Trophoblast cell (in vitro differentiated cells and primary cell): ENCODE data around the gene FKBP5.

Experiments used
- DNase-seq, 2 donors: peaks; one replicate each; pipeline ENCODE4 v3.0.0-alpha.2; 2016
- H2AFZ ChIP-seq: 2 replicates; pipeline ENCODE4 v1.6.1; 2013; ENCODE audit warnings: low read length, moderate library complexity, mild to moderate bottlenecking; ENCODE audit not compliant: insufficient read depth, poor library complexity
- H2AK5ac ChIP-seq: 2 replicates; pipeline ENCODE4 v1.6.1; 2013; ENCODE audit warnings: mild to moderate bottlenecking, low read length
- H2BK120ac ChIP-seq: 2 replicates; pipeline ENCODE4 v1.6.1; 2013; ENCODE audit warnings: low read length, mild to moderate bottlenecking, moderate library complexity; ENCODE audit not compliant: insufficient read depth, poor library complexity
- H2BK12ac ChIP-seq: 2 replicates; pipeline ENCODE4 v1.6.1; 2013; ENCODE audit warnings: mild to moderate bottlenecking, low read length, moderate library complexity
- H2BK5ac ChIP-seq: 2 replicates; pipeline ENCODE4 v1.6.1; 2013; ENCODE audit warnings: low read length, low read depth, moderate library complexity, mild to moderate bottlenecking; ENCODE audit not compliant: poor library complexity
- H3K14ac ChIP-seq: 2 replicates; pipeline ENCODE4 v1.6.1; 2013; ENCODE audit warnings: mild to moderate bottlenecking, low read length
- H3K18ac ChIP-seq: 2 replicates; pipeline ENCODE4 v1.6.1; 2013; ENCODE audit warnings: mild to moderate bottlenecking, low read length
- H3K23ac ChIP-seq: 2 replicates; pipeline ENCODE4 v1.6.1; 2013; ENCODE audit warnings: low read length
- H3K27ac ChIP-seq: 2 replicates; pipeline ENCODE4 v1.5.1; 2013; ENCODE audit warnings: low read depth, mild to moderate bottlenecking, inconsistent platforms, low read length, moderate library complexity
- H3K27me3 ChIP-seq: 2 replicates; pipeline ENCODE4 v1.6.1; 2013; ENCODE audit warnings: inconsistent platforms, mild to moderate bottlenecking, low read length, moderate library complexity; ENCODE audit not compliant: insufficient read depth
- H3K36me3 ChIP-seq, 2 experiments: 1 replicate in 1 of 2; 2 replicates in 1 of 2; pipeline ENCODE4 v1.6.1; 2013; ENCODE audit warnings: low read length in 2 of 2, mild to moderate bottlenecking in 2 of 2, moderate library complexity in 1 of 2; ENCODE audit not compliant: insufficient read depth in 2 of 2, control insufficient read depth in 1 of 2
- H3K4ac ChIP-seq: 2 replicates; pipeline ENCODE4 v1.6.1; 2013; ENCODE audit warnings: low read depth, mild to moderate bottlenecking, low read length, moderate library complexity
- H3K4me1 ChIP-seq, 2 experiments: 1 replicate in 1 of 2; 2 replicates in 1 of 2; pipeline ENCODE4 v1.6.1; 2013; ENCODE audit warnings: low read length in 2 of 2, mild to moderate bottlenecking in 2 of 2, moderate library complexity in 1 of 2; ENCODE audit not compliant: insufficient read depth in 2 of 2, control insufficient read depth in 1 of 2
- H3K4me2 ChIP-seq: 2 replicates; pipeline ENCODE4 v1.6.1; 2013; ENCODE audit warnings: inconsistent platforms, mild to moderate bottlenecking, low read length, moderate library complexity
- H3K4me3 ChIP-seq: 2 replicates; pipeline ENCODE4 v1.5.1; 2013; ENCODE audit warnings: mild to moderate bottlenecking, low read depth, low read length, inconsistent platforms
- H3K79me1 ChIP-seq: one replicate; pipeline ENCODE4 v1.6.1; 2013; ENCODE audit warnings: low read length
- H3K79me2 ChIP-seq: 2 replicates; pipeline ENCODE4 v1.6.1; 2013; ENCODE audit warnings: low read length, mild to moderate bottlenecking; ENCODE audit not compliant: control insufficient read depth, insufficient read depth, poor library complexity
- H3K9ac ChIP-seq: 2 replicates; pipeline ENCODE4 v1.6.1; 2013; ENCODE audit warnings: mild to moderate bottlenecking, low read length
- H3K9me3 ChIP-seq: 2 replicates; pipeline ENCODE4 v1.6.1; 2013; ENCODE audit warnings: low read depth, mild to moderate bottlenecking, control low read depth, inconsistent platforms, low read length; ENCODE audit not compliant: insufficient read depth
- H4K12ac ChIP-seq: 2 replicates; pipeline ENCODE4 v1.6.1; 2013; ENCODE audit warnings: low read depth, mild to moderate bottlenecking, low read length, moderate library complexity
- H4K8ac ChIP-seq: 2 replicates; pipeline ENCODE4 v1.6.1; 2013; ENCODE audit warnings: low read depth, mild to moderate bottlenecking, low read length, moderate library complexity
- H4K91ac ChIP-seq: one replicate; pipeline ENCODE4 v1.6.1; 2013; ENCODE audit warnings: low read depth, mild to moderate bottlenecking, low read length, moderate library complexity
- WGBS: extraction: QIAGEN DNeasy Blood & Tissue Kit; methylation state at CpG from one replicate; pipeline ENCODE4 v1.1.7; 2013; ENCODE audit warnings: missing lambda C conversion rate; ENCODE audit not compliant: insufficient read length, insufficient coverage; ENCODE audit errors: extremely low coverage; 5-methylcytosine and 5-hydroxymethylcytosine counted together

FKBP5 gene

GRCh38 chr6:35679399-35679798 lies 9.3 kb downstream of the FKBP5 start:
- Histone ChIP-seq H3K79me2 (no peaks in the 10 kb centered on the region), H3K4me1 (no peaks in the 10 kb centered on the region), H2AFZ (no peak overlapping the region), H3K23ac (no peak overlapping the region), H2BK12ac (no peak overlapping the region), H3K9me3 (no peaks in the 10 kb centered on the region), H3K14ac (no peak overlapping the region), H3K4ac (no peak overlapping the region), H3K4me3 (no peak overlapping the region), H2AK5ac (no peak overlapping the region), H2BK120ac (no peak overlapping the region), H4K8ac (no peak overlapping the region), H3K27me3 (no peaks in the 10 kb centered on the region), H2BK5ac (no peak overlapping the region), H3K36me3 (no peaks in the 10 kb centered on the region), H3K18ac (no peak overlapping the region), H4K12ac (no peak overlapping the region), H4K91ac (no peak overlapping the region), H3K9ac (no peak overlapping the region), H3K27ac (no peak overlapping the region), H3K4me2 (no peak overlapping the region), H3K79me1 (no peaks in the 10 kb centered on the region)
- no peak for DNase-seq
- no CpG with 5 or more reads among the region's 1 CpG for WGBS

GRCh38 chr6:35678814-35679213 lies 9.9 kb downstream of the FKBP5 start:
- no peak overlapping the region for H3K27ac ChIP-seq
- no peak overlapping the region for H4K91ac ChIP-seq
- no peak overlapping the region for H3K23ac ChIP-seq
- no peak overlapping the region for H2BK5ac ChIP-seq
- no peaks in the 10 kb centered on the region for H3K27me3 ChIP-seq
- no peak overlapping the region for H2AFZ ChIP-seq
- H4K8ac ChIP-seq, result no peak overlapping the region
- H3K4ac ChIP-seq, result no peak overlapping the region
- no CpG with 5 or more reads among the region's 1 CpG for WGBS
- H3K4me1 ChIP-seq, result no peaks in the 10 kb centered on the region
- no peaks in the 10 kb centered on the region for H3K36me3 ChIP-seq
- no peak overlapping the region for H3K18ac ChIP-seq
- H3K14ac ChIP-seq, result no peak overlapping the region
- H3K4me2 ChIP-seq, result no peak overlapping the region
- H2BK12ac ChIP-seq, result no peak overlapping the region
- H2AK5ac ChIP-seq, result no peak overlapping the region
- H4K12ac ChIP-seq, result no peak overlapping the region
- H3K79me2 ChIP-seq, result no peaks in the 10 kb centered on the region
- H3K9ac ChIP-seq, result no peak overlapping the region
- H3K4me3 ChIP-seq, result no peak overlapping the region
- no peak for DNase-seq
- H3K79me1 ChIP-seq, result no peaks in the 10 kb centered on the region
- no peak overlapping the region for H2BK120ac ChIP-seq
- no peaks in the 10 kb centered on the region for H3K9me3 ChIP-seq

GRCh38 chr6:35678021-35678654 lies 10.6 kb downstream of the FKBP5 start:
- Histone ChIP-seq H4K8ac (no peak overlapping the region), H3K4ac (no peak overlapping the region), H2AK5ac (no peak overlapping the region), H2BK120ac (no peak overlapping the region), H3K9me3 (no peaks in the 10 kb centered on the region), H3K14ac (no peak overlapping the region), H3K27ac (no peak overlapping the region), H2BK12ac (no peak overlapping the region), H3K79me2 (no peaks in the 10 kb centered on the region), H3K18ac (no peak overlapping the region), H3K4me1 (no peaks in the 10 kb centered on the region), H3K79me1 (no peaks in the 10 kb centered on the region), H2AFZ (no peak overlapping the region), H3K4me3 (no peak overlapping the region), H4K12ac (no peak overlapping the region), H3K36me3 (no peaks in the 10 kb centered on the region), H3K9ac (no peak overlapping the region), H3K27me3 (no peaks in the 10 kb centered on the region), H2BK5ac (no peak overlapping the region), H3K4me2 (no peak overlapping the region), H3K23ac (no peak overlapping the region), H4K91ac (no peak overlapping the region)
- DNase-seq, result peak in 1 of 2 donors; percentile 20
- WGBS, result no CpG with 5 or more reads among the region's 4 CpGs

DNA sequence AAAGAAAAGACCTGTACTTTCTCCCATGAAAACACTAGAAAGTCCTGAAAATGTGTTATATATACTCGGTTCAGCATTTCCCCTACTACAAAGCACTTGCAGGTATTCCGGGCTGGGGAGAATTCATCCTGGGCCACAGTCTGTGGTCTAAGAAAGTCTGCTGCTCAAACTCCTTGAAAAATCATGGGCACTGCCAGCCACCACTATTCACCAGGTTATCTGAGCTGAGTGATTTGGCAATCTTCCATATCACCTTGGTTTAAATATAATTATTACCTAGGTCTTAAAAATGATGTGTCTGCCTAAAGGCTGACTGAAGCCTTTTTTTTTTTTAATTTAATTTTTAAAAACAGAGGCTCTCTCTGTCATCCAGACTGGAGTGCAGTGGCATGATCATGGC lies 11.3 kb downstream of the FKBP5 start:
- Histone ChIP-seq H3K79me1 (no peaks in the 10 kb centered on the region), H3K9me3 (no peaks in the 10 kb centered on the region), H4K12ac (no peak overlapping the region), H3K27me3 (no peaks in the 10 kb centered on the region), H2BK12ac (no peak overlapping the region), H3K4me3 (no peak overlapping the region), H4K8ac (no peak overlapping the region), H3K23ac (no peak overlapping the region), H3K18ac (no peak overlapping the region), H3K9ac (no peak overlapping the region), H3K14ac (no peak overlapping the region), H3K4ac (no peak overlapping the region), H2BK5ac (no peak overlapping the region), H4K91ac (no peak overlapping the region), H3K36me3 (no peaks in the 10 kb centered on the region), H3K79me2 (no peaks in the 10 kb centered on the region), H3K4me1 (no peaks in the 10 kb centered on the region), H3K4me2 (no peak overlapping the region), H2BK120ac (no peak overlapping the region), H2AFZ (no peak overlapping the region), H3K27ac (no peak overlapping the region), H2AK5ac (no peak overlapping the region)
- no peak for DNase-seq
- no CpG with 5 or more reads among the region's 2 CpGs for WGBS
